Measurements from ENCODE around the gene XYLT1.

DNA sequence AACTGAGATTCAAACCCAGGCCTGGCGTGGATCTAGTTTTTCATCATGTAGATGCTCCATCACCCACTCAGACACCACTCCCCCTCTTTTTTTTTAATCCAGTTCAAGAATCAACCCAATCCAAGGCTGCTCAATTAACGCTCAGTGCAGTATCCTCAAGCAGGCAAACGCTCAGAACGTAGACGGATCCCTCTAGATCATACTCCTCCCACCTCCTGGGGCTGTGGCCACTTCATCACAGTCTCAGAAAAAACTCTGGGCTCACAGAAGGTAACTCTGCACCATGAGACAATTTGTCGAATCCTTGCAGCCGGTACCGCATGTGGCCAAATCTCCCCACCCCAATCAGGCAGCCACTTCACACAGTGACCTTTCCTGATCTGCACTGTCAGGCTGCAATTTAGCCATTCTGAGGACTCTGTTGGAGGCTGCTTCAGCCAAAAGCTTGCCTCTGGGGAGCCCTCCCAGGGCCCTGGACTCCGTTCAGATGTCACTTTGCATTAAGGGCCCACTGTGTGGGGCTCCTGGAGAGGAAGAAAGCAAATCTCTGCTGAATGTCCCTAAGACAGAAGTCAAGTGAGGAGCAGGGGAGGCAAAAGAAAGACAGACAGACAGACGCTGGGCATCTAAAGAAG lies 183.5 kb downstream of the XYLT1 start:
- TF ChIP-seq, protein P1, sequence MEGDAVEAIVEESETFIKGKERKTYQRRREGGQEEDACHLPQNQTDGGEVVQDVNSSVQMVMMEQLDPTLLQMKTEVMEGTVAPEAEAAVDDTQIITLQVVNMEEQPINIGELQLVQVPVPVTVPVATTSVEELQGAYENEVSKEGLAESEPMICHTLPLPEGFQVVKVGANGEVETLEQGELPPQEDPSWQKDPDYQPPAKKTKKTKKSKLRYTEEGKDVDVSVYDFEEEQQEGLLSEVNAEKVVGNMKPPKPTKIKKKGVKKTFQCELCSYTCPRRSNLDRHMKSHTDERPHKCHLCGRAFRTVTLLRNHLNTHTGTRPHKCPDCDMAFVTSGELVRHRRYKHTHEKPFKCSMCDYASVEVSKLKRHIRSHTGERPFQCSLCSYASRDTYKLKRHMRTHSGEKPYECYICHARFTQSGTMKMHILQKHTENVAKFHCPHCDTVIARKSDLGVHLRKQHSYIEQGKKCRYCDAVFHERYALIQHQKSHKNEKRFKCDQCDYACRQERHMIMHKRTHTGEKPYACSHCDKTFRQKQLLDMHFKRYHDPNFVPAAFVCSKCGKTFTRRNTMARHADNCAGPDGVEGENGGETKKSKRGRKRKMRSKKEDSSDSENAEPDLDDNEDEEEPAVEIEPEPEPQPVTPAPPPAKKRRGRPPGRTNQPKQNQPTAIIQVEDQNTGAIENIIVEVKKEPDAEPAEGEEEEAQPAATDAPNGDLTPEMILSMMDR (IDR thresholded peaks at IDR 0.05), result no peak
- no peak for TF ChIP-seq POLR2A (IDR thresholded peaks at IDR 0.05)

Measured in esophagus squamous epithelium (tissue), 4 donors.